ENCODE data around the gene ROR2. TPM values are rescaled to one million over a fixed set of nuclear protein-coding genes. Genes with fewer than 3 reads are reported as not detected.

Gene ROR2
- total RNA-seq, 1 experiment from 2014 or later: 0.68 TPM

DNA sequence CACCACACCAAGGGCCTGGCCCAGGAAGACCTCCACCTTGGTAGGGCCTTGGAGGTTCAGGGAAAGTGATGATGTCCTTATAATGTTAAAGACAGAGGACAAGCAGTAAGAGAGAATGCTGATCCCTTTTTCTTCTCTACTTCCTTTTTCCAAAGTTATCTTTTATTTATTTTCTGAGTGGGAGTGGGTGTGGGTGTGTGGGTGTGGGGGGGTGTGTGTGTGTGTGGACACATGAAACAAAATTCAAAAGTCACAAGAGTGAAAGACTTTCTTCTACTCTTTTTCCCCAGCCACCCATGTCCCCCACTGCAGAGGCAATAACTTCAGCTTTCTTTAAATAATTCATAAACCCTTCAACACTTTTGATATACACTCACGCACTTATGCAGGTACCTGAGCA, 70.8 kb downstream of the ROR2 start:
- intact Hi-C loops (cut with micrococcal nuclease; ENCODE audit: unreplicated experiment): no loop called here
- no peaks in the 10 kb centered on the region for H3K4me1 Mint-ChIP-seq (ENCODE audit: low read depth, unreplicated experiment)
- Histone ChIP-seq H3K4me3 (ENCODE audit: low read depth, low read length) (no peak overlapping the region), H3K4me1 (no peaks in the 10 kb centered on the region), H3K27me3 (replicated peaks; ENCODE audit: control insufficient read depth, insufficient read depth, low read length) (no peaks in the 10 kb centered on the region), H3K9me3 (no peaks in the 10 kb centered on the region), H3K36me3 (ENCODE audit: control insufficient read depth, insufficient read depth, low read length) (no peaks in the 10 kb centered on the region)
- no peaks in the 10 kb centered on the region for H3K36me3 Mint-ChIP-seq (ENCODE audit: insufficient read depth, unreplicated experiment)
- ChIA-PET POLR2A (no interaction called here), CTCF (no interaction called here)
- TF ChIP-seq CTCF (IDR thresholded peaks at IDR 0.05; ENCODE audit: insufficient read depth in 1 of 2, low read depth in 1 of 2, low read length in 1 of 2, severe bottlenecking in 1 of 2, unreplicated experiment in 1 of 2): no peak
- H3K9me3 Mint-ChIP-seq (ENCODE audit: unreplicated experiment): no peaks in the 10 kb centered on the region
- H3K4me3 Mint-ChIP-seq (ENCODE audit: unreplicated experiment): no peak overlapping the region
- no peaks in the 10 kb centered on the region for H3K27me3 Mint-ChIP-seq (ENCODE audit: insufficient read depth, unreplicated experiment)
- DNase-seq: no peak
- no TSS peak for BruUV-seq (replicated peaks)
- H3K27ac Mint-ChIP-seq (ENCODE audit: unreplicated experiment): no peak overlapping the region

GRCh38 chr9:91873637-91874051, 76.4 kb downstream of the ROR2 start:
- Histone ChIP-seq H3K4me3 (ENCODE audit: low read depth, low read length) (no peak overlapping the region), H3K9me3 (no peaks in the 10 kb centered on the region), H3K27me3 (replicated peaks; ENCODE audit: control insufficient read depth, insufficient read depth, low read length) (no peaks in the 10 kb centered on the region), H3K4me1 (no peaks in the 10 kb centered on the region), H3K36me3 (ENCODE audit: control insufficient read depth, insufficient read depth, low read length) (no peaks in the 10 kb centered on the region)
- Mint-ChIP-seq H3K9me3 (ENCODE audit: unreplicated experiment) (no peaks in the 10 kb centered on the region), H3K36me3 (ENCODE audit: insufficient read depth, unreplicated experiment) (no peaks in the 10 kb centered on the region), H3K27ac (ENCODE audit: unreplicated experiment) (no peak overlapping the region), H3K27me3 (ENCODE audit: insufficient read depth, unreplicated experiment) (no peaks in the 10 kb centered on the region), H3K4me1 (ENCODE audit: low read depth, unreplicated experiment) (no peaks in the 10 kb centered on the region), H3K4me3 (ENCODE audit: unreplicated experiment) (no peak overlapping the region)
- ChIA-PET CTCF (no interaction called here), POLR2A (no interaction called here)
- BruUV-seq (replicated peaks): no TSS peak
- no peak for TF ChIP-seq CTCF (IDR thresholded peaks at IDR 0.05; ENCODE audit: insufficient read depth in 1 of 2, low read depth in 1 of 2, low read length in 1 of 2, severe bottlenecking in 1 of 2, unreplicated experiment in 1 of 2)
- no peak for DNase-seq
- intact Hi-C loops (cut with micrococcal nuclease; ENCODE audit: unreplicated experiment): no loop called here

- ChIA-PET CTCF (no interaction called here), POLR2A (no interaction called here)
- intact Hi-C loops (cut with micrococcal nuclease; ENCODE audit: unreplicated experiment): no loop called here
- peaks cover 6% of the 10 kb centered on the region for H3K27me3 Mint-ChIP-seq (ENCODE audit: insufficient read depth, unreplicated experiment)
- Histone ChIP-seq H3K36me3 (ENCODE audit: control insufficient read depth, insufficient read depth, low read length) (no peaks in the 10 kb centered on the region), H3K9me3 (no peaks in the 10 kb centered on the region), H3K27me3 (replicated peaks; ENCODE audit: control insufficient read depth, insufficient read depth, low read length) (no peaks in the 10 kb centered on the region), H3K4me3 (ENCODE audit: low read depth, low read length) (no peak overlapping the region), H3K4me1 (no peaks in the 10 kb centered on the region)
- H3K4me1 Mint-ChIP-seq (ENCODE audit: low read depth, unreplicated experiment): no peaks in the 10 kb centered on the region
- DNase-seq: no peak
- H3K27ac Mint-ChIP-seq (ENCODE audit: unreplicated experiment): no peak overlapping the region
- H3K36me3 Mint-ChIP-seq (ENCODE audit: insufficient read depth, unreplicated experiment): no peaks in the 10 kb centered on the region
- no peaks in the 10 kb centered on the region for H3K9me3 Mint-ChIP-seq (ENCODE audit: unreplicated experiment)
- no peak for TF ChIP-seq CTCF (IDR thresholded peaks at IDR 0.05; ENCODE audit: insufficient read depth in 1 of 2, low read depth in 1 of 2, low read length in 1 of 2, severe bottlenecking in 1 of 2, unreplicated experiment in 1 of 2)
- BruUV-seq (replicated peaks): no TSS peak
- no peak overlapping the region for H3K4me3 Mint-ChIP-seq (ENCODE audit: unreplicated experiment)
These were observed 81.2 kb downstream of the ROR2 start for GRCh38 chr9:91868732-91869391.
